Sigmoid colon (tissue), 7 donors: ENCODE data around the gene NCLN. TPM values are rescaled to one million over a fixed set of nuclear protein-coding genes. Genes with fewer than 3 reads are reported as not detected.
A peak's percentile ranks its signal among the peaks of the same experiment; 100 is the strongest.

Source experiments
- DNase-seq: peaks from one replicate; pipeline ENCODE4 v3.0.0-alpha.2; 2019
- H3K27ac ChIP-seq, 4 donors: fragments of 200-600 bp; sonication (generic); one replicate each; pipeline ENCODE4 v1.5.1; 2016 to 2019; ENCODE audit warnings: mild to moderate bottlenecking in 1 of 4
- H3K27me3 ChIP-seq, 3 donors: fragments of 200-600 bp; sonication (generic); one replicate each; pipeline ENCODE4 v1.5.1; 2019; ENCODE audit warnings: mild to moderate bottlenecking in 1 of 3
- H3K36me3 ChIP-seq, 4 donors: fragments of 200-600 bp; sonication (generic); one replicate each; pipeline ENCODE4 v1.5.1; 2016 to 2019
- H3K4me1 ChIP-seq, 4 donors: fragments of 200-600 bp; sonication (generic); one replicate each; pipeline ENCODE4 v1.5.1; 2017 to 2019
- H3K4me3 ChIP-seq, 4 donors: fragments of 200-600 bp; sonication (generic); one replicate each; pipeline ENCODE4 v1.5.1; 2017 to 2019; ENCODE audit warnings: mild to moderate bottlenecking in 2 of 4, moderate library complexity in 1 of 4
- H3K9me3 ChIP-seq, 4 donors: fragments of 200-600 bp in 3 of 4; sonication (generic) in 3 of 4; one replicate each; pipeline versions ENCODE4 v1.5.1 to v1.6.1; 2013 to 2019
- EP300 ChIP-seq, 4 donors: sonication (generic); formaldehyde crosslinking; IDR thresholded peaks; one replicate each; pipeline ENCODE4 v1.6.1; 2017; ENCODE audit warnings: antibody characterized with exemption in 4 of 4
- POLR2A ChIP-seq, 2 donors: fragments of 450-650 bp; IDR thresholded peaks; one replicate each; pipeline ENCODE4 v1.6.1; 2016; ENCODE audit warnings: antibody characterized with exemption in 2 of 2, mild to moderate bottlenecking in 2 of 2, moderate library complexity in 2 of 2
- POLR2AphosphoS5 ChIP-seq, 4 donors: sonication (generic); formaldehyde crosslinking; IDR thresholded peaks; one replicate each; pipeline ENCODE4 v1.6.1; 2017; ENCODE audit warnings: antibody characterized with exemption in 4 of 4
- WGBS, 2 donors: extraction: QIAGEN DNeasy Blood & Tissue Kit; methylation state at CpG; one replicate each; pipeline ENCODE4 v1.1.7; 2013; 5-methylcytosine and 5-hydroxymethylcytosine counted together
- intact Hi-C: fragments of 100-400 bp; cut with DNase I; formaldehyde crosslinking; loops from one replicate; pipeline ENCODE4 v1.15.1; 2023
- polyA plus RNA-seq, 3 donors: library from polyadenylated mRNA; stranded (reverse); fragments of 200-250 nt; gene quantifications; one replicate each; pipeline ENCODE4 v1.2.3, GENCODE V29; 2013
- total RNA-seq, 4 donors: library from RNA; depleted of rRNA; stranded (reverse); fragments of >200 nt; gene quantifications; one replicate each; pipeline ENCODE4 v1.1.0, GENCODE V29; 2016
- TF ChIP-seq, protein P1 (sequence below), 4 experiments: fragments of 450-650 bp in 3 of 4; fragments of 200-600 bp in 1 of 4; IDR thresholded peaks; one replicate each; pipeline ENCODE4 v1.5.1; 2016 to 2019; ENCODE audit warnings: antibody characterized with exemption in 4 of 4, mild to moderate bottlenecking in 3 of 4, moderate library complexity in 2 of 4
- donor health status: healthy with polysubstance abuse.
- donor health status: Bipolar disorder and iron deficiency.
- donor health status: healthy.

The NCLN gene
- total and polyA plus RNA-seq, 7 donors: 12.2 to 94.7 (median 16.1) TPM

DNA sequence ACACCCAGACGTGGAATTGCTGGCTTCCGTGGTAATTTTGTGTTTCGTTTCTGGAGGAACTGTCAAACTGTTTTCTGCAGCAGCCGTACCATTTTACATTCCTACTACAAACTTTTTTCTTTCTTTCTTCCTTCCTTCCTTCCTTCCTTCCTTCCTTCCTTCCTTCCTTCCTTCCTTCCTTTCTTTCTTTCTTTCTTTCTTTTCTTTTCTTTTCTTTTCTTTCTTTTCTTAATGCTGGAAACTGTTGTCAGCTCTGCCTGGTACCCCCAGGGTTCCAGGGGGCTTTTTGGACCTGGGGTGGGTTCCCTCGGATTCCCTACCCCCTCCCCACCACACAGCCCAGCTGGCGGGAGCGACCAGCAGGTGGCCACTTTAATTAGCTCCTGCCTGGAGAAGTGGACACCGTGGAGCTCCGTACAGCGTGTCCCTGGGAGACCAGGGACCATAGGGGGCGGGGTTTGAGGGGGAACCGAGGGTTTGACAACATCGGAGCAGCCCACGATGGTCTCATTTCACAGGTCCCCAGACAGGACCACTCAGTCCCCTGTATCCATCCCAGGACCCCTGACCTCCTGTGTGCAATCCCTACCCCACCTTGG, 63.1 kb downstream of the NCLN start:
- Histone ChIP-seq H3K4me3 (no peak overlapping the region), H3K36me3 (no peaks in the 10 kb centered on the region), H3K9me3 (peaks cover 0 to 4% (median 2%) of the 10 kb centered on the region in 4 donors), H3K4me1 (no peaks in the 10 kb centered on the region), H3K27me3 (peaks cover 0 to 38% (median 9%) of the 10 kb centered on the region in 3 donors), H3K27ac (no peak overlapping the region)
- WGBS, 2 donors: 50 to 54% methylated on average over 14 of the region's 14 CpGs
- no peak for TF ChIP-seq EP300 (IDR thresholded peaks at IDR 0.05)
- no peak for TF ChIP-seq POLR2A (IDR thresholded peaks at IDR 0.05)
- TF ChIP-seq, protein P1, sequence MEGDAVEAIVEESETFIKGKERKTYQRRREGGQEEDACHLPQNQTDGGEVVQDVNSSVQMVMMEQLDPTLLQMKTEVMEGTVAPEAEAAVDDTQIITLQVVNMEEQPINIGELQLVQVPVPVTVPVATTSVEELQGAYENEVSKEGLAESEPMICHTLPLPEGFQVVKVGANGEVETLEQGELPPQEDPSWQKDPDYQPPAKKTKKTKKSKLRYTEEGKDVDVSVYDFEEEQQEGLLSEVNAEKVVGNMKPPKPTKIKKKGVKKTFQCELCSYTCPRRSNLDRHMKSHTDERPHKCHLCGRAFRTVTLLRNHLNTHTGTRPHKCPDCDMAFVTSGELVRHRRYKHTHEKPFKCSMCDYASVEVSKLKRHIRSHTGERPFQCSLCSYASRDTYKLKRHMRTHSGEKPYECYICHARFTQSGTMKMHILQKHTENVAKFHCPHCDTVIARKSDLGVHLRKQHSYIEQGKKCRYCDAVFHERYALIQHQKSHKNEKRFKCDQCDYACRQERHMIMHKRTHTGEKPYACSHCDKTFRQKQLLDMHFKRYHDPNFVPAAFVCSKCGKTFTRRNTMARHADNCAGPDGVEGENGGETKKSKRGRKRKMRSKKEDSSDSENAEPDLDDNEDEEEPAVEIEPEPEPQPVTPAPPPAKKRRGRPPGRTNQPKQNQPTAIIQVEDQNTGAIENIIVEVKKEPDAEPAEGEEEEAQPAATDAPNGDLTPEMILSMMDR (IDR thresholded peaks at IDR 0.05): no peak
- no peak for TF ChIP-seq POLR2AphosphoS5 (IDR thresholded peaks at IDR 0.05)
- DNase-seq: no peak
- intact Hi-C loops: no loop called here

DNA sequence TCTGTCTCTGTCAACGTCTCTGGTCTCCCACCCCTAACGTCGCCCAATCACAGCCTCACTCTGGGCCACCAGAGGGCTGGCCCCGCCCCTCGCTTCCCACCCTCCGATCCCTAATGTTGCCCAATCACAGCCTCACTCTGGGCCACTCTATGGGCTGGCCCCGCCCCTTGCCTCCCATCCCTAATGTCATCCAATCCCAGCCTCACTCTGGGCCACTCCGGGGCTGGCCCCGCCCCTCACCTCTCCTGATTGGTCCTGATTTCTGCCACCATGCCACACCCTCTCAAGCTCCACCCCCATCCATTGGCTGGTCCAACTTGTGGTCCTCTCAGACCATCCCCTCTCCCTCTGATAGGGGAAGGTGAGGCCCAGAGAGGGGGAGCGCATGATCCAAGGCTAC, 63.7 kb downstream of the NCLN start:
- H3K27me3 ChIP-seq: peaks cover 0 to 36% (median 9%) of the 10 kb centered on the region in 3 donors
- TF ChIP-seq EP300 (IDR thresholded peaks at IDR 0.05) (no peak), POLR2AphosphoS5 (IDR thresholded peaks at IDR 0.05) (no peak), POLR2A (IDR thresholded peaks at IDR 0.05) (no peak)
- TF ChIP-seq, protein P1 (IDR thresholded peaks at IDR 0.05): no peak
- 84 to 85% methylated on average over 10 of the region's 10 CpGs for WGBS, 2 donors
- no peak for DNase-seq
- no peaks in the 10 kb centered on the region for H3K4me1 ChIP-seq
- no peaks in the 10 kb centered on the region for H3K36me3 ChIP-seq
- no peak overlapping the region for H3K4me3 ChIP-seq
- H3K9me3 ChIP-seq: peaks cover 0 to 4% (median 2%) of the 10 kb centered on the region in 4 donors
- intact Hi-C loops: no loop called here
- no peak overlapping the region for H3K27ac ChIP-seq

DNA sequence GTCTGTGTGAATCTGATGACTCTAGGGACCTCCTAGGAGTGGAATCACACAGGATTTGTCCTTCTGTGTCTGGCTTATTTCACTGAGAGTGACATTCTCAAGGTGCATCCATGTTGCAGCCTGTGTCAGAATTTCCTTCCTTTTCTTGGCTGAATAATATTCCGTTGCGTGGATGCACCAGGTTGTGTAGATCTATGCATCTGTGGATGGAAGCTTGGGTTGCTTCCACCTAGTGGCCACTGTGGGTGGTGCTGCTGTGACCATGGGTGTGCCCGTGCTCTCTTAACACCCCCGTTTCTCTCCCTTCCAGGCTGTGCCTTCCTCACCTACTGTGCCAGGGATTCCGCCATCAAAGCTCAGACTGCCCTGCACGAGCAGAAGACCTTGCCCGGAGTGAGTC, 64.9 kb downstream of the NCLN start:
- H3K27me3 ChIP-seq: peaks cover 0 to 36% (median 9%) of the 10 kb centered on the region in 3 donors
- H3K4me3 ChIP-seq: no peak overlapping the region
- no peaks in the 10 kb centered on the region for H3K4me1 ChIP-seq
- H3K27ac ChIP-seq: no peak overlapping the region
- no peak for DNase-seq
- 51 to 70% methylated on average over 7 of the region's 7 CpGs for WGBS, 2 donors
- intact Hi-C loops: no loop called here
- no peaks in the 10 kb centered on the region for H3K36me3 ChIP-seq
- no peak for TF ChIP-seq POLR2AphosphoS5 (IDR thresholded peaks at IDR 0.05)
- TF ChIP-seq, protein P1 (IDR thresholded peaks at IDR 0.05): peak in 2 of 4 experiments; percentile 25 to 50
- peaks cover 0 to 4% (median 2%) of the 10 kb centered on the region in 4 donors for H3K9me3 ChIP-seq

DNA sequence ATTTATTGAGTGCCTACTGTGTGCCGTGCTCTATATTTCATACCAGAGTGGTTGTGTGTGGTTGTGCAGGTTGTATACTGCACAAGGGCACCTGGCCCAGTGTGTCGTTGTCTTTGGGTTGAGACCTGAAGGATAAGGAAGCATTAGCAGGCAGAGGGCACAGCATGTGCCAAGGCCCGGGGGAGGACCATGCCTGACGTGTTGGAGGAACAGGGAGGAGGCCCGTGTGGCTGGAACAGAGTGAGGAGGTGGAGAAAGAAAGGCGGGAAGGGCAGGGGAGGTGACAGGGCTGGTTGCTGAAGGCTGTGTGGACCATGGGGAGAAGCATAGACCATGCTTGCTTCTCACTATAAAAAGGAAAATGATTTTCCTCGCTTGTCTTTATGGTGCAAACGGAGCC, 65.5 kb downstream of the NCLN start:
- no peaks in the 10 kb centered on the region for H3K4me1 ChIP-seq
- no peak for TF ChIP-seq POLR2A (IDR thresholded peaks at IDR 0.05)
- TF ChIP-seq, protein P1 (IDR thresholded peaks at IDR 0.05): no peak
- TF ChIP-seq EP300 (IDR thresholded peaks at IDR 0.05): no peak
- no peak for TF ChIP-seq POLR2AphosphoS5 (IDR thresholded peaks at IDR 0.05)
- DNase-seq: no peak
- 53 to 81% methylated on average over 8 of the region's 8 CpGs for WGBS, 2 donors
- peaks cover 0 to 36% (median 9%) of the 10 kb centered on the region in 3 donors for H3K27me3 ChIP-seq
- H3K4me3 ChIP-seq: no peak overlapping the region
- intact Hi-C loops: no loop called here
- H3K9me3 ChIP-seq: peaks cover 0 to 4% (median 2%) of the 10 kb centered on the region in 4 donors
- H3K27ac ChIP-seq: no peak overlapping the region
- no peaks in the 10 kb centered on the region for H3K36me3 ChIP-seq

DNA sequence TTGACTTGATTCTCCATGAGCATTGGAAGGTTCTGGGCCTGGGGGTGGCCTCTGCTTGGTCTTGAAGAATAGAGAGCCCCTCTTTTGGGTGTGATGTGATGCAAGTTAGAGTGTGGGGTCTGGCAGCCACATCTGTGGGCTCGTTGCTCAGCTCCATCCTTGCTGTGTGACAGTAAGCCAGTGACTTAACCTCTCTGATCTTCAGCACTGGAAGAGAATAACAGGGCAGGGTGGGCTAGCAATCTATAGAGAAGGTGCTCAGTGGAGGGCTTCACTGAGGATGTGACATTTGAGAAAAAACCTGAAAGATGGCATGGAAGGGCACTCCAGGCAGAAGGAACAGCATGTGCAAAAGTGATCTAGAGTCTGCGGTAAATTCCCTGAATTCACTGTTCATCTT, 66.9 kb downstream of the NCLN start:
- intact Hi-C loops: no loop called here
- no peaks in the 10 kb centered on the region for H3K4me1 ChIP-seq
- H3K9me3 ChIP-seq: peaks cover 0 to 4% (median 2%) of the 10 kb centered on the region in 4 donors
- H3K4me3 ChIP-seq: no peak overlapping the region
- DNase-seq: no peak
- H3K27me3 ChIP-seq: peaks cover 0 to 31% (median 9%) of the 10 kb centered on the region in 3 donors
- H3K36me3 ChIP-seq: no peaks in the 10 kb centered on the region
- 80 to 87% methylated on average over 2 of the region's 2 CpGs for WGBS, 2 donors
- TF ChIP-seq EP300 (IDR thresholded peaks at IDR 0.05): no peak
- H3K27ac ChIP-seq: no peak overlapping the region
